Midbrain (tissue), 1 donor: ENCODE measurements around the gene PDLIM7.
"Not testable (repeated sequence)": the region's sequence is repeated elsewhere in the genome, so short reads cannot be mapped to it uniquely, and the experiment has no call there.

ENCODE experiments used
- DNase-seq: peaks from one replicate; lab custom pipeline; 2025; lab: John Stamatoyannopoulos, UW

The PDLIM7 gene

GRCh38 chr5:177497292-177498012 is at the start of gene PDLIM7:
Gene PDLIM7 (minus strand): TSS chr5:177497604. CDS start chr5:177496512, 1,092 bp downstream.
- DNase-seq = peak; percentile 83

- peak; percentile 27 for DNase-seq
These were observed 48.9 kb upstream of the PDLIM7 start for GRCh38 chr5:177546258-177546741.

- DNase-seq = peak; percentile 8
These were observed 48.3 kb upstream of the PDLIM7 start for GRCh38 chr5:177545487-177546257.

GRCh38 chr5:177542816-177543465 is 45.5 kb upstream of the PDLIM7 start:
- no peak for DNase-seq

- no peak for DNase-seq
These were observed 43.0 kb upstream of the PDLIM7 start for GRCh38 chr5:177540438-177540837.

- no peak for DNase-seq
These were observed 42.0 kb upstream of the PDLIM7 start for GRCh38 chr5:177539411-177539810.

- DNase-seq = no peak
These were observed 41.5 kb upstream of the PDLIM7 start for GRCh38 chr5:177538876-177539275.

- DNase-seq = no peak
These were observed 40.3 kb upstream of the PDLIM7 start for GRCh38 chr5:177537389-177538361.

GRCh38 chr5:177536386-177536785 is 39.0 kb upstream of the PDLIM7 start:
- no peak for DNase-seq

GRCh38 chr5:177535125-177535524 is 37.7 kb upstream of the PDLIM7 start:
- no peak for DNase-seq

GRCh38 chr5:177534433-177534832 is 37.0 kb upstream of the PDLIM7 start:
- DNase-seq = not testable (repeated sequence)

- DNase-seq = no peak
These were observed 34.0 kb upstream of the PDLIM7 start for GRCh38 chr5:177531209-177531940.

GRCh38 chr5:177530638-177531037 is 33.2 kb upstream of the PDLIM7 start:
- DNase-seq = no peak

- no peak for DNase-seq
These were observed 32.1 kb upstream of the PDLIM7 start for GRCh38 chr5:177529247-177530203.

- no peak for DNase-seq
These were observed 31.2 kb upstream of the PDLIM7 start for GRCh38 chr5:177528631-177529030.

- no peak for DNase-seq
These were observed 30.2 kb upstream of the PDLIM7 start for GRCh38 chr5:177527595-177527994.

GRCh38 chr5:177526791-177527190 is 29.4 kb upstream of the PDLIM7 start:
- DNase-seq = no peak

GRCh38 chr5:177526191-177526590 is 28.8 kb upstream of the PDLIM7 start:
- DNase-seq = no peak

GRCh38 chr5:177524941-177525655 is 27.7 kb upstream of the PDLIM7 start:
- peak; percentile 23 for DNase-seq
